ENCODE measurements around the gene OTOP2.

Gene OTOP2

DNA sequence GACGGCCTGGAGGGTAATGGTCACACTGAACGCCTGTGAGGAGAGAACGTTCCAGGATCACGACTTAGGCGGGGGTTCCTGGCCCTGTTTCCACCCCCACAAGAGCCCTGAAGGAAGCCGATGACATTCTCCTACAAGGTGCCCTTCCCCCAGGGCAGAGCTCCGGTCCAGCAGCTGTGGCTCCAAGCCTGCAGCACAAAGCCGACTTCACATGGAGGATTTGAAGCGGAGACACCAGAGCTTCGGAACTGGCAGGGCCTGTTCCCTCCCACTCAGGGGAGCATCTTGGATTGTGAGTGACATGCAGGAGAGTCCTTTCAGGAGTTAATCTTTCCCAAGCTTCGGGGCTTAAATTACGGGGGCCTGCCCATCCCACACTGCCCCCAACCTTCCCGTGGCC is 35.6 kb upstream of the OTOP2 start:
- no peaks in the 10 kb centered on the region for H3K4me1 ChIP-seq (ENCODE audit: control insufficient read depth, insufficient read depth, low read length)
- no peaks in the 10 kb centered on the region for H3K9me3 ChIP-seq (ENCODE audit: control insufficient read depth, insufficient read depth, low read length)
- no peak overlapping the region for H3K9ac ChIP-seq (ENCODE audit: low read depth, low read length)
- H3K36me3 ChIP-seq (ENCODE audit: control insufficient read depth, insufficient read depth, low read length): no peaks in the 10 kb centered on the region
- H3K27me3 ChIP-seq (ENCODE audit: control insufficient read depth, insufficient read depth, low read length): peaks cover 20% of the 10 kb centered on the region
- H3K4me3 ChIP-seq (ENCODE audit: low read depth, low read length): no peak overlapping the region

GRCh38 chr17:74890554-74890953 is 33.5 kb upstream of the OTOP2 start:
- Histone ChIP-seq H3K9ac (ENCODE audit: low read depth, low read length) (no peak overlapping the region), H3K27me3 (ENCODE audit: control insufficient read depth, insufficient read depth, low read length) (peaks cover 33% of the 10 kb centered on the region), H3K4me1 (ENCODE audit: control insufficient read depth, insufficient read depth, low read length) (peaks cover 3% of the 10 kb centered on the region), H3K36me3 (ENCODE audit: control insufficient read depth, insufficient read depth, low read length) (no peaks in the 10 kb centered on the region), H3K9me3 (ENCODE audit: control insufficient read depth, insufficient read depth, low read length) (no peaks in the 10 kb centered on the region), H3K4me3 (ENCODE audit: low read depth, low read length) (no peak overlapping the region)

DNA sequence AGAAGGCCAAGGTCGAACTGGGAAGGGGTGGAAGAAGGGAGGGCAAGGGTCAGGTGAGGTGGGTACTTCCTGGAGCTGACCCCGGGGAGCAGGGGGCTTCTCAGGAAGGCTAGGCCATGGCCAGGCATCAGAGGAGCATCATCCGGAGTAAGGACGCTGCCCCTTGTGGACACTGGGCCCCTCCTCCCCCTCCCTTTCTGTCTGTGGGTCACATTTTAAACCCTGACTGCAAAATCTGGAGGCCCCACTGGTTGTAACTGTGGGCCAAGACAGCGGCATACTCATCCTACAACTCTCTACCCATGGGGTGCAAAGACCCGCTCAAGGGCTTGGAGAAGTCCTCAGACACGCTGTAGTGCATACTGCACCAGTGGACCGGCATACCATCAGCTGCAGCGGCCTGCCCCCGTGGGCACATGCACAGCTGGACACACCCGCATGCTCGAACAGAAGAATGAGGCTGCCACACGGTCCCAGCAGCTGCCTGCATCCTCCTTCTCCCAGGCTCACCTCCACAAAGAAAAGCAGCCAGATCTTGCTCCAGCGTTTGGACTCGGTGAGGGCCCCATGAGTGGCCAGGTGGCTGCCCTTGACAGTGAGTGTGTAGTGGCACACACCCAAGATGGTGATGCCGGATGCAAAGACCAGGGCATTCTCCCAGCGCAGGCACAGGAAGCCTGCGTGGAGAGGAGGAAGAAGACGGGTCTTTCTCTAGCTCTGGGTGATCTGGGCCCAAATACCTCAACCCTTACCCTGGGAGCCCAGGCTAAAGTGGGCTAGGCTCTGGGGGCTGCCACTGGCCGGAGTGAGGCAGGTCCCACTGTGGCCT is 31.8 kb upstream of the OTOP2 start:
- Histone ChIP-seq H3K4me3 (ENCODE audit: low read depth, low read length) (peak overlapping the region; percentile 75), H3K36me3 (ENCODE audit: control insufficient read depth, insufficient read depth, low read length) (no peaks in the 10 kb centered on the region), H3K4me1 (ENCODE audit: control insufficient read depth, insufficient read depth, low read length) (peaks cover 3% of the 10 kb centered on the region), H3K9me3 (ENCODE audit: control insufficient read depth, insufficient read depth, low read length) (no peaks in the 10 kb centered on the region), H3K9ac (ENCODE audit: low read depth, low read length) (no peak overlapping the region), H3K27me3 (ENCODE audit: control insufficient read depth, insufficient read depth, low read length) (peaks cover 44% of the 10 kb centered on the region)

- no peak within 1 kb of the TSS for H3K9ac ChIP-seq (ENCODE audit: low read depth, low read length)
Measured at GRCh38 chr17:74892974-74893911, 30.8 kb upstream of the OTOP2 start, which contains the start of gene FADS6. FADS6 (minus strand) TSS chr17:74893633; CDS start chr17:74893595, 38 bp downstream.

GRCh38 chr17:74893936-74894671 is 30.0 kb upstream of the OTOP2 start:
- Histone ChIP-seq H3K4me3 (ENCODE audit: low read depth, low read length) (peak overlapping the region; percentile 75), H3K4me1 (ENCODE audit: control insufficient read depth, insufficient read depth, low read length) (peaks cover 3% of the 10 kb centered on the region), H3K9ac (ENCODE audit: low read depth, low read length) (no peak overlapping the region), H3K9me3 (ENCODE audit: control insufficient read depth, insufficient read depth, low read length) (no peaks in the 10 kb centered on the region), H3K36me3 (ENCODE audit: control insufficient read depth, insufficient read depth, low read length) (no peaks in the 10 kb centered on the region), H3K27me3 (ENCODE audit: control insufficient read depth, insufficient read depth, low read length) (peaks cover 44% of the 10 kb centered on the region)

More at GRCh38 chr17:74892974-74893911, 30.8 kb upstream of the OTOP2 start, which contains the start of gene FADS6:
- Histone ChIP-seq H3K9me3 (ENCODE audit: control insufficient read depth, insufficient read depth, low read length) (no peaks in the 10 kb centered on the region), H3K4me1 (ENCODE audit: control insufficient read depth, insufficient read depth, low read length) (peaks cover 3% of the 10 kb centered on the region), H3K36me3 (ENCODE audit: control insufficient read depth, insufficient read depth, low read length) (no peaks in the 10 kb centered on the region), H3K27me3 (ENCODE audit: control insufficient read depth, insufficient read depth, low read length) (peaks cover 44% of the 10 kb centered on the region), H3K4me3 (ENCODE audit: low read depth, low read length) (peak within 1 kb of the TSS; percentile 75)

DNA sequence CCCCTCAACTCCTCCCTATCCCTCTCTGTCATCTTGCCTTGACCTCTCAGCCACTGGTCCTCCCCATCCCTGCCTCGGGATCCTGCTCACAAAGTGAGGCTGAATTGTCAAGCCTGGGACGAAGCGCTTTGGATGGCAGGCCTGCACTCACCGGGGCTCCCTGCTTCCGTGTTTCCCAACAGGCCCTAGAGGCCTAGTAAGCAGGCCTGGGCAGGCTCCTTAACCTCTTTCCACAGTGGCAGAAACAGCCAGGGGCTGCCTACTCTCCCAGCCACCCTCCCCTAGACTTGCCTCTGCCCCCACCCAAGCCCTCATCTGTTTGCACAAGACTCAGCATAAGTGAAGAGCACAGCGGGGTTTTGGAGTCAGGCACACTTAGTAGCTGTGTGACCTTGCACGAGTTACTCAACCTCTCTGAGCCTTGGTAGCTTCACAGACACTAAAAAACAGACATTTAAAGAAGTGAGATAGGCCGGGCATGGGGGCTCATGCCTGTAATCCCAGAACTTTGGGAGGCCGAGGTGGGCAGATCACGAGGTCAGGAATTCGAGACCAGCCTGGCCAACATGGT is 25.6 kb upstream of the OTOP2 start:
- H3K27me3 ChIP-seq (ENCODE audit: control insufficient read depth, insufficient read depth, low read length): peaks cover 24% of the 10 kb centered on the region

GRCh38 chr17:74900208-74900607 is 23.9 kb upstream of the OTOP2 start:
- H3K27me3 ChIP-seq (ENCODE audit: control insufficient read depth, insufficient read depth, low read length): peaks cover 11% of the 10 kb centered on the region
- no peak overlapping the region for H3K9ac ChIP-seq (ENCODE audit: low read depth, low read length)
- no peak overlapping the region for H3K4me3 ChIP-seq (ENCODE audit: low read depth, low read length)
- no peaks in the 10 kb centered on the region for H3K9me3 ChIP-seq (ENCODE audit: control insufficient read depth, insufficient read depth, low read length)
- no peaks in the 10 kb centered on the region for H3K36me3 ChIP-seq (ENCODE audit: control insufficient read depth, insufficient read depth, low read length)
- H3K4me1 ChIP-seq (ENCODE audit: control insufficient read depth, insufficient read depth, low read length): no peaks in the 10 kb centered on the region

More for the DNA sequence above, 25.6 kb upstream of the OTOP2 start:
- no peaks in the 10 kb centered on the region for H3K36me3 ChIP-seq (ENCODE audit: control insufficient read depth, insufficient read depth, low read length)
- H3K9ac ChIP-seq (ENCODE audit: low read depth, low read length): no peak overlapping the region
- no peaks in the 10 kb centered on the region for H3K9me3 ChIP-seq (ENCODE audit: control insufficient read depth, insufficient read depth, low read length)
- H3K4me1 ChIP-seq (ENCODE audit: control insufficient read depth, insufficient read depth, low read length): peaks cover 3% of the 10 kb centered on the region
- no peak overlapping the region for H3K4me3 ChIP-seq (ENCODE audit: low read depth, low read length)

GRCh38 chr17:74901353-74902135 is 22.5 kb upstream of the OTOP2 start:
- Histone ChIP-seq H3K27me3 (ENCODE audit: control insufficient read depth, insufficient read depth, low read length) (peaks cover 3% of the 10 kb centered on the region), H3K9me3 (ENCODE audit: control insufficient read depth, insufficient read depth, low read length) (no peaks in the 10 kb centered on the region), H3K9ac (ENCODE audit: low read depth, low read length) (no peak overlapping the region)

DNA sequence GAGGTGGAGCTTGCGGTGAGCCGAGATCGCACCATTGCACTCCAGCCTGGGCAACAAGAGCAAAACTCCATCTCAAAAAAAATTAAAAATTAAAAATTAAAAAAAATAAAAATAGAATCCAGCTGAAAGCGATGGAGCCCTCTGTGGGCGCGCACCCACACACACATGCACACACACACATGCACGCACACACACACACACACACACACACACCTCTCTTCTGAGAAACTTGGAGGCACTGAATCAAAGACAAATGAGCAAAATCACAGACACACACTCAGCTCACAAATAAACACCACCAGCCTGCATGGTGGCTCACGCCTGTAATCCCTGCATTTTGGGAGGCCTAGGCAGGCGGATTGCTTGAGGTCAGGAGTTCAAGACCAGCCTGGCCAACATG is 21.0 kb upstream of the OTOP2 start:
- H3K4me3 ChIP-seq (ENCODE audit: low read depth, low read length): no peak overlapping the region
- H3K9ac ChIP-seq (ENCODE audit: low read depth, low read length): no peak overlapping the region
- no peaks in the 10 kb centered on the region for H3K27me3 ChIP-seq (ENCODE audit: control insufficient read depth, insufficient read depth, low read length)
- H3K36me3 ChIP-seq (ENCODE audit: control insufficient read depth, insufficient read depth, low read length): no peaks in the 10 kb centered on the region
- no peaks in the 10 kb centered on the region for H3K9me3 ChIP-seq (ENCODE audit: control insufficient read depth, insufficient read depth, low read length)
- no peaks in the 10 kb centered on the region for H3K4me1 ChIP-seq (ENCODE audit: control insufficient read depth, insufficient read depth, low read length)

More at GRCh38 chr17:74901353-74902135, 22.5 kb upstream of the OTOP2 start:
- Histone ChIP-seq H3K4me1 (ENCODE audit: control insufficient read depth, insufficient read depth, low read length) (no peaks in the 10 kb centered on the region), H3K36me3 (ENCODE audit: control insufficient read depth, insufficient read depth, low read length) (no peaks in the 10 kb centered on the region), H3K4me3 (ENCODE audit: low read depth, low read length) (no peak overlapping the region)

- no peaks in the 10 kb centered on the region for H3K27me3 ChIP-seq (ENCODE audit: control insufficient read depth, insufficient read depth, low read length)
- H3K9ac ChIP-seq (ENCODE audit: low read depth, low read length): no peak overlapping the region
- H3K9me3 ChIP-seq (ENCODE audit: control insufficient read depth, insufficient read depth, low read length): no peaks in the 10 kb centered on the region
- no peak overlapping the region for H3K4me3 ChIP-seq (ENCODE audit: low read depth, low read length)
- no peaks in the 10 kb centered on the region for H3K4me1 ChIP-seq (ENCODE audit: control insufficient read depth, insufficient read depth, low read length)
- no peaks in the 10 kb centered on the region for H3K36me3 ChIP-seq (ENCODE audit: control insufficient read depth, insufficient read depth, low read length)
Measured at GRCh38 chr17:74903671-74904070, 20.4 kb upstream of the OTOP2 start.
